ENCODE data around the gene PLXNC1.

GRCh38 chr12:94099191-94099590, 49.2 kb upstream of the PLXNC1 start:
- TF ChIP-seq, protein P1, sequence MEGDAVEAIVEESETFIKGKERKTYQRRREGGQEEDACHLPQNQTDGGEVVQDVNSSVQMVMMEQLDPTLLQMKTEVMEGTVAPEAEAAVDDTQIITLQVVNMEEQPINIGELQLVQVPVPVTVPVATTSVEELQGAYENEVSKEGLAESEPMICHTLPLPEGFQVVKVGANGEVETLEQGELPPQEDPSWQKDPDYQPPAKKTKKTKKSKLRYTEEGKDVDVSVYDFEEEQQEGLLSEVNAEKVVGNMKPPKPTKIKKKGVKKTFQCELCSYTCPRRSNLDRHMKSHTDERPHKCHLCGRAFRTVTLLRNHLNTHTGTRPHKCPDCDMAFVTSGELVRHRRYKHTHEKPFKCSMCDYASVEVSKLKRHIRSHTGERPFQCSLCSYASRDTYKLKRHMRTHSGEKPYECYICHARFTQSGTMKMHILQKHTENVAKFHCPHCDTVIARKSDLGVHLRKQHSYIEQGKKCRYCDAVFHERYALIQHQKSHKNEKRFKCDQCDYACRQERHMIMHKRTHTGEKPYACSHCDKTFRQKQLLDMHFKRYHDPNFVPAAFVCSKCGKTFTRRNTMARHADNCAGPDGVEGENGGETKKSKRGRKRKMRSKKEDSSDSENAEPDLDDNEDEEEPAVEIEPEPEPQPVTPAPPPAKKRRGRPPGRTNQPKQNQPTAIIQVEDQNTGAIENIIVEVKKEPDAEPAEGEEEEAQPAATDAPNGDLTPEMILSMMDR (IDR thresholded peaks at IDR 0.05) = no peak
- TF ChIP-seq EP300 (IDR thresholded peaks at IDR 0.05) = no peak
- TF ChIP-seq POLR2A (IDR thresholded peaks at IDR 0.05) = no peak
